HCT116 (cell line): ENCODE data around the gene CD40LG. TPM values are rescaled to one million over a fixed set of nuclear protein-coding genes. Genes with fewer than 3 reads are reported as not detected.

Experiments used
- ATAC-seq: fragments of 200-7000 bp; cut with Tn5 transposase; 2 replicates; pipeline ENCODE4 v1.9.1; 2020; ENCODE audit warnings: mild to moderate bottlenecking, moderate library complexity
- BruUV-seq: library from RNA; stranded (reverse); fragments of 400-500 nt; replicated peaks from 2 replicates; lab custom pipeline; 2021; lab: Mats Ljungman, UMichigan
- CTCF ChIA-PET: fragments of 300-600 bp; sonication (Branson Sonifier 250); formaldehyde crosslinking; loops from one replicate; lab custom pipeline; 2021; ENCODE audit warnings: antibody characterized with exemption; lab: Charles Lee
- POLR2A ChIA-PET: fragments of 300-600, 350-600 bp; sonication (Branson Sonifier 250); formaldehyde crosslinking; loops from one replicate; lab custom pipeline; 2021; ENCODE audit warnings: antibody characterized with exemption; lab: Charles Lee
- RAD21 ChIA-PET, 2 experiments: fragments of 300-600 bp; sonication (Branson Sonifier 250); formaldehyde crosslinking; loops; one replicate each; lab custom pipeline; 2023; ENCODE audit warnings: low total read pairs in 2 of 2; ENCODE audit not compliant: uncharacterized antibody in 2 of 2, unreplicated experiment in 2 of 2, low non-redundant PET in 1 of 2; lab: Charles Lee
- DNase-seq: peaks from one replicate; pipeline ENCODE4 v3.0.0-alpha.2; 2010; ENCODE audit warnings: low read depth, low spot score
- H2AFZ ChIP-seq: fragments of 200-600 bp; shearing (Covaris generic), sonication (generic); 2 replicates; pipeline ENCODE4 v1.6.1; 2017; ENCODE audit warnings: low read depth, mixed run types, mixed read lengths, antibody characterized with exemption, low read length; ENCODE audit not compliant: poor library complexity, severe bottlenecking
- H3K27ac ChIP-seq: 2 replicates; pipeline ENCODE4 v1.5.1; 2012; ENCODE audit warnings: low read depth, low read length
- H3K27me3 ChIP-seq: fragments of 200-600 bp; sonication (generic); 2 replicates; pipeline ENCODE4 v1.6.1; 2016; ENCODE audit warnings: mixed run types, low read length, mixed read lengths; ENCODE audit not compliant: insufficient read depth
- H3K36me3 ChIP-seq, 2 experiments: fragments of 200-500 bp in 1 of 2; fragments of 200-600 bp in 1 of 2; sonication (Bioruptor generic) in 1 of 2; sonication (generic) in 1 of 2; 2 replicates each; pipeline versions ENCODE4 v1.5.1 to v1.6.1; 2014 to 2016; ENCODE audit warnings: low read length in 2 of 2, inconsistent platforms in 1 of 2, mixed read lengths in 1 of 2, mixed run types in 1 of 2; ENCODE audit not compliant: insufficient read depth in 2 of 2, control insufficient read depth in 1 of 2
- H3K4me1 ChIP-seq, 2 experiments: fragments of 200-600 bp in 1 of 2; sonication (generic) in 1 of 2; 2 replicates each; pipeline versions ENCODE4 v1.5.1 to v1.6.1; 2012 to 2017; ENCODE audit warnings: low read length in 2 of 2, inconsistent platforms in 1 of 2, mild to moderate bottlenecking in 1 of 2, mixed read lengths in 1 of 2, mixed run types in 1 of 2, moderate library complexity in 1 of 2; ENCODE audit not compliant: insufficient read depth in 2 of 2, control insufficient read depth in 1 of 2
- H3K4me2 ChIP-seq: fragments of 200-600 bp; sonication (generic); 2 replicates; pipeline ENCODE4 v1.6.1; 2017; ENCODE audit warnings: mixed run types, low read length, mixed read lengths
- H3K4me3 ChIP-seq, 2 experiments: fragments of 200-600 bp in 1 of 2; sonication (generic) in 1 of 2; replicated peaks in 1 of 2; 2 replicates each; pipeline ENCODE4 v1.5.1; 2011 to 2016; ENCODE audit warnings: low read length in 2 of 2, control low read depth in 1 of 2, low read depth in 1 of 2, mild to moderate bottlenecking in 1 of 2, mixed read lengths in 1 of 2, mixed run types in 1 of 2
- H3K79me2 ChIP-seq: fragments of 200-600 bp; sonication (generic); 2 replicates; pipeline ENCODE4 v1.6.1; 2017; ENCODE audit warnings: mild to moderate bottlenecking, mixed run types, low read length, moderate library complexity, mixed read lengths; ENCODE audit not compliant: insufficient read depth
- H3K9ac ChIP-seq: fragments of 200-600 bp; sonication (generic); 2 replicates; pipeline ENCODE4 v1.6.1; 2016; ENCODE audit warnings: low read length, mixed read lengths
- H3K9me2 ChIP-seq: fragments of 200-600 bp; sonication (generic), shearing (Covaris generic); 2 replicates; pipeline ENCODE4 v1.6.1; 2017; ENCODE audit warnings: mixed run types, mild to moderate bottlenecking, moderate library complexity; ENCODE audit not compliant: insufficient read depth
- H3K9me3 ChIP-seq, 2 experiments: fragments of 200-500 bp in 1 of 2; fragments of 200-600 bp in 1 of 2; sonication (Bioruptor generic) in 1 of 2; sonication (generic) in 1 of 2; 2 replicates each; pipeline ENCODE4 v1.6.1; 2014 to 2017; ENCODE audit warnings: low read length in 2 of 2, mixed read lengths in 2 of 2, inconsistent platforms in 1 of 2, low read depth in 1 of 2, mild to moderate bottlenecking in 1 of 2, mixed run types in 1 of 2, moderate library complexity in 1 of 2; ENCODE audit not compliant: control insufficient read depth in 1 of 2, insufficient read depth in 1 of 2
- H4K20me1 ChIP-seq: fragments of 200-600 bp; sonication (generic), shearing (Covaris generic); 2 replicates; pipeline ENCODE4 v1.6.1; 2017; ENCODE audit warnings: mixed run types, mild to moderate bottlenecking, moderate library complexity; ENCODE audit not compliant: insufficient read depth
- CTCF ChIP-seq, 3 experiments: fragments of 200-600 bp in 1 of 3; sonication (generic) in 1 of 3; IDR thresholded peaks in 2 of 3; conservative IDR thresholded peaks in 1 of 3; 2 replicates each; pipeline ENCODE4 v1.5.1; 2012 to 2017; ENCODE audit warnings: low read depth in 2 of 3, low read length in 2 of 3, antibody characterized with exemption in 1 of 3, borderline replicate concordance in 1 of 3, control low read depth in 1 of 3, mild to moderate bottlenecking in 1 of 3, mixed read lengths in 1 of 3, mixed run types in 1 of 3, moderate library complexity in 1 of 3; ENCODE audit not compliant: insufficient read depth in 1 of 3
- ELF1 ChIP-seq: IDR thresholded peaks from 2 replicates; pipeline ENCODE4 v1.6.1; 2012; ENCODE audit warnings: low read depth, borderline replicate concordance
- POLR2A ChIP-seq: IDR thresholded peaks from 2 replicates; pipeline ENCODE4 v1.7.0; 2011; ENCODE audit warnings: borderline replicate concordance; ENCODE audit not compliant: insufficient read depth, insufficient read length; ENCODE audit errors: extremely low read depth
- YY1 ChIP-seq: IDR thresholded peaks from 2 replicates; pipeline ENCODE4 v1.6.1; 2011; ENCODE audit warnings: low read length, low read depth, moderate library complexity, mild to moderate bottlenecking; ENCODE audit not compliant: insufficient replicate concordance; ENCODE audit errors: extremely low read depth
- ZBTB33 ChIP-seq: IDR thresholded peaks from 2 replicates; pipeline ENCODE4 v1.6.1; 2011; ENCODE audit warnings: mild to moderate bottlenecking, low read length, moderate library complexity; ENCODE audit not compliant: insufficient replicate concordance; ENCODE audit errors: extremely low read depth
- intact Hi-C: fragments of 100-400 bp; cut with micrococcal nuclease; formaldehyde crosslinking; loops from 2 replicates; pipeline ENCODE4 v1.10.0; 2022
- total RNA-seq: library from RNA; stranded (reverse); gene quantifications from one replicate; pipeline ENCODE4 v1.2.1, GENCODE V29; 2021; ENCODE audit not compliant: unreplicated experiment
- TF ChIP-seq, protein P1 (sequence below): IDR thresholded peaks from 2 replicates; pipeline ENCODE4 v1.6.1; 2012

The CD40LG gene
- total RNA-seq, 1 experiment from 2014 or later: not detected

DNA sequence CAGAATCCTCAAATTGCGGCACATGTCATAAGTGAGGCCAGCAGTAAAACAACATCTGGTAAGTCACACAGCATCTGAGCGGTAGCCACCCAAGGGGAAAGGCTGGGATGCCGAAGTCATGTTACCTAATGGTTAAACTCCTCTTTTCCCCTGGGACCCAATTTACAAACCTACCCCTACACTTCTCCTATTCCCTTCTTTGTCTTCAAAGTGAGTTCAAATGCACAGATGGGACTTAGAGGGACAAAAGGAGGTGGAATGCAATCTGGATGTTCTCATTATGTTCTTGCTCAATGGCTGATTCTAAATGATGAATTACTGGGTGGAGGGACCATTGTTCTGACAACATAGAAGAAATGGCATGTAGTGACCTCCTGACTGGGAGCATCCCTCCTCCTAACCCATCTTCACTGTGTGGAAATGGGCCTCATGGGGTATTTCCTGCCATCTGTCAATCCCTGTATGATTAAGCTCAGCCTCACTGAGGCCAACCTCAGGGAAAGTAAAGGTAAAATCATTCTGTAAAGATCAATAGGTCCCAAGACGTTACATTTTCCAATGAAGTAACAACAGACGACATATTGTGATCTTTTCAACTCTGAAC, 8.5 kb downstream of the CD40LG start:
- Histone ChIP-seq H3K27ac (no peak overlapping the region), H3K4me3 (no peak overlapping the region), H4K20me1 (no peaks in the 10 kb centered on the region), H3K36me3 (no peaks in the 10 kb centered on the region), H3K27me3 (no peaks in the 10 kb centered on the region), H3K9me3 (no peaks in the 10 kb centered on the region), H3K79me2 (no peaks in the 10 kb centered on the region), H3K9me2 (no peaks in the 10 kb centered on the region), H3K4me1 (no peaks in the 10 kb centered on the region), H3K9ac (no peak overlapping the region), H2AFZ (no peak overlapping the region), H3K4me2 (no peak overlapping the region)
- TF ChIP-seq ZBTB33: no peak
- TF ChIP-seq YY1: no peak
- TF ChIP-seq, protein P1, sequence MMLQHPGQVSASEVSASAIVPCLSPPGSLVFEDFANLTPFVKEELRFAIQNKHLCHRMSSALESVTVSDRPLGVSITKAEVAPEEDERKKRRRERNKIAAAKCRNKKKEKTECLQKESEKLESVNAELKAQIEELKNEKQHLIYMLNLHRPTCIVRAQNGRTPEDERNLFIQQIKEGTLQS: no peak
- TF ChIP-seq CTCF (IDR thresholded peaks at IDR 0.05 in 2 of 3, conservative IDR thresholded peaks at IDR 0.05 in 1 of 3; ENCODE audit: borderline replicate concordance in 1 of 3, insufficient read depth in 1 of 3, low read depth in 2 of 3, low read length in 2 of 3): no peak
- no peak for TF ChIP-seq POLR2A
- TF ChIP-seq ELF1: no peak
- ChIA-PET RAD21 (no interaction called here), POLR2A (no interaction called here), CTCF (no interaction called here)
- intact Hi-C loops: no loop called here
- BruUV-seq: no TSS peak
- DNase-seq (no peak), ATAC-seq (no peak)
